ENCODE measurements around the gene RNF114.

GRCh38 chr20:49942303-49942702 lies 6.1 kb downstream of the RNF114 start:
- TF ChIP-seq CTCF (IDR thresholded peaks at IDR 0.05) (no peak), TAF1 (IDR thresholded peaks at IDR 0.05; ENCODE audit: borderline replicate concordance, low read depth, low read length) (no peak), FOXM1 (IDR thresholded peaks at IDR 0.05; ENCODE audit: low read depth) (no peak), ZBTB33 (IDR thresholded peaks at IDR 0.05; ENCODE audit: borderline replicate concordance, low read depth) (no peak), YY1 (IDR thresholded peaks at IDR 0.05; ENCODE audit: low read depth) (no peak), GABPA (IDR thresholded peaks at IDR 0.05; ENCODE audit: low read depth) (no peak), EZH2phosphoT487 (IDR thresholded peaks at IDR 0.05; ENCODE audit: borderline replicate concordance, low read depth) (no peak), CHD2 (IDR thresholded peaks at IDR 0.05; ENCODE audit: low read length, partially characterized antibody) (no peak), RCOR1 (IDR thresholded peaks at IDR 0.05; ENCODE audit: low read length) (no peak), RAD21 (IDR thresholded peaks at IDR 0.05; ENCODE audit: low read length) (no peak), POLR2AphosphoS5 (IDR thresholded peaks at IDR 0.05; ENCODE audit: low read depth, low read length) (no peak)
